MM.1S (cell line): Measurements from ENCODE around the gene BTBD9.

ENCODE experiments used
- DNase-seq: peaks from one replicate; pipeline ENCODE4 v3.0.0-alpha.2; 2015
- H2AFZ ChIP-seq: fragments of 300-600 bp; sonication (generic); 2 replicates; pipeline ENCODE4 v1.6.0; 2016; ENCODE audit warnings: antibody characterized with exemption, low read length
- H3F3A ChIP-seq: fragments of 300-600 bp; sonication (generic); 2 replicates; pipeline ENCODE4 v1.6.1; 2016; ENCODE audit warnings: mild to moderate bottlenecking, antibody characterized with exemption, low read length, moderate library complexity, mixed read lengths; ENCODE audit not compliant: insufficient read depth
- H3K27ac ChIP-seq: fragments of 300-600 bp; sonication (generic); 2 replicates; pipeline ENCODE4 v1.5.1; 2016; ENCODE audit warnings: mild to moderate bottlenecking, low read length
- H3K27me3 ChIP-seq: fragments of 300-600 bp; sonication (generic); replicated peaks from 2 replicates; pipeline ENCODE4 v1.6.0; 2016; ENCODE audit warnings: low read length; ENCODE audit not compliant: insufficient read depth
- H3K36me3 ChIP-seq: fragments of 300-600 bp; sonication (generic); replicated peaks from 2 replicates; pipeline ENCODE4 v1.6.1; 2016; ENCODE audit warnings: mild to moderate bottlenecking, low read length, mixed read lengths; ENCODE audit not compliant: insufficient read depth
- H3K4me1 ChIP-seq: fragments of 300-600 bp; sonication (generic); 2 replicates; pipeline ENCODE4 v1.6.1; 2016; ENCODE audit warnings: low read length, mixed read lengths
- H3K4me2 ChIP-seq: fragments of 300-600 bp; sonication (generic); 2 replicates; pipeline ENCODE4 v1.6.0; 2016; ENCODE audit warnings: low read depth, low read length
- H3K4me3 ChIP-seq: fragments of 300-600 bp; sonication (generic); 2 replicates; pipeline ENCODE4 v1.5.1; 2016; ENCODE audit warnings: low read length, mixed read lengths
- H3K79me2 ChIP-seq: fragments of 300-600 bp; sonication (generic); 2 replicates; pipeline ENCODE4 v1.6.1; 2016; ENCODE audit warnings: mixed run types, low read length, mixed read lengths
- H3K9ac ChIP-seq: fragments of 300-600 bp; sonication (generic); 2 replicates; pipeline ENCODE4 v1.6.1; 2016; ENCODE audit warnings: low read length, mixed read lengths
- H3K9me2 ChIP-seq: fragments of 300-600 bp; sonication (generic); replicated peaks from 2 replicates; pipeline ENCODE4 v1.6.1; 2016; ENCODE audit warnings: mild to moderate bottlenecking, low read length, mixed read lengths; ENCODE audit not compliant: insufficient read depth
- H3K9me3 ChIP-seq: fragments of 300-600 bp; sonication (generic); replicated peaks from 2 replicates; pipeline ENCODE4 v1.6.1; 2016; ENCODE audit warnings: mild to moderate bottlenecking, low read length, mixed read lengths; ENCODE audit not compliant: insufficient read depth
- H4K20me1 ChIP-seq: fragments of 300-600 bp; sonication (generic); 2 replicates; pipeline ENCODE4 v1.6.1; 2016; ENCODE audit warnings: mild to moderate bottlenecking, low read length, moderate library complexity, mixed read lengths; ENCODE audit not compliant: insufficient read depth
- CTCF ChIP-seq: fragments of 300-600 bp; sonication (generic); IDR thresholded peaks from 2 replicates; pipeline ENCODE4 v1.5.1; 2016; ENCODE audit warnings: antibody characterized with exemption, low read length, mixed read lengths
- EZH2 ChIP-seq: fragments of 300-600 bp; sonication (generic); optimal IDR thresholded peaks from 2 replicates; pipeline ENCODE3; 2017; ENCODE audit warnings: low read depth, mild to moderate bottlenecking, antibody characterized with exemption, low read length, mixed read lengths
- EZH2phosphoT487 ChIP-seq: fragments of 300-600 bp; sonication (generic); IDR thresholded peaks from 2 replicates; pipeline ENCODE4 v1.6.1; 2018; ENCODE audit warnings: antibody characterized with exemption, low read length

The BTBD9 gene

GRCh38 chr6:38403548-38403947 is 236.2 kb downstream of the BTBD9 start:
- no peak for DNase-seq
- no peaks in the 10 kb centered on the region for H3K9me2 ChIP-seq
- no peak for TF ChIP-seq EZH2
- no peak for TF ChIP-seq EZH2phosphoT487
- no peaks in the 10 kb centered on the region for H3F3A ChIP-seq
- no peaks in the 10 kb centered on the region for H3K27me3 ChIP-seq
- H2AFZ ChIP-seq, result no peak overlapping the region
- no peaks in the 10 kb centered on the region for H3K9me3 ChIP-seq
- no peak overlapping the region for H3K27ac ChIP-seq
- H3K9ac ChIP-seq, result no peak overlapping the region
- no peaks in the 10 kb centered on the region for H3K36me3 ChIP-seq
- H3K4me2 ChIP-seq, result no peak overlapping the region
- H4K20me1 ChIP-seq, result no peaks in the 10 kb centered on the region
- no peak overlapping the region for H3K4me3 ChIP-seq
- H3K79me2 ChIP-seq, result no peaks in the 10 kb centered on the region
- H3K4me1 ChIP-seq, result no peaks in the 10 kb centered on the region

GRCh38 chr6:38400764-38401163 is 239.0 kb downstream of the BTBD9 start:
- no peaks in the 10 kb centered on the region for H3K36me3 ChIP-seq
- no peaks in the 10 kb centered on the region for H3K4me1 ChIP-seq
- H2AFZ ChIP-seq, result no peak overlapping the region
- no peaks in the 10 kb centered on the region for H3K27me3 ChIP-seq
- DNase-seq, result no peak
- H3F3A ChIP-seq, result no peaks in the 10 kb centered on the region
- H3K9me3 ChIP-seq, result no peaks in the 10 kb centered on the region
- H3K9ac ChIP-seq, result no peak overlapping the region
- no peaks in the 10 kb centered on the region for H3K79me2 ChIP-seq
- H3K27ac ChIP-seq, result no peak overlapping the region
- TF ChIP-seq EZH2 (no peak), EZH2phosphoT487 (no peak), CTCF (no peak)
- H3K4me2 ChIP-seq, result no peak overlapping the region
- no peaks in the 10 kb centered on the region for H3K9me2 ChIP-seq
- H4K20me1 ChIP-seq, result no peaks in the 10 kb centered on the region
- H3K4me3 ChIP-seq, result no peak overlapping the region

GRCh38 chr6:38400101-38400500 is 239.6 kb downstream of the BTBD9 start:
- TF ChIP-seq CTCF (no peak), EZH2 (no peak), EZH2phosphoT487 (no peak)
- Histone ChIP-seq H3K4me3 (no peak overlapping the region), H3K9me2 (no peaks in the 10 kb centered on the region), H3F3A (no peaks in the 10 kb centered on the region), H3K36me3 (no peaks in the 10 kb centered on the region), H3K4me2 (no peak overlapping the region), H2AFZ (no peak overlapping the region), H3K79me2 (no peaks in the 10 kb centered on the region), H3K4me1 (no peaks in the 10 kb centered on the region), H4K20me1 (no peaks in the 10 kb centered on the region), H3K9ac (no peak overlapping the region), H3K27me3 (no peaks in the 10 kb centered on the region), H3K27ac (no peak overlapping the region), H3K9me3 (no peaks in the 10 kb centered on the region)
- DNase-seq, result no peak

GRCh38 chr6:38396209-38396608 is 243.5 kb downstream of the BTBD9 start:
- H3K36me3 ChIP-seq, result no peaks in the 10 kb centered on the region
- H4K20me1 ChIP-seq, result no peaks in the 10 kb centered on the region
- H3K9me2 ChIP-seq, result no peaks in the 10 kb centered on the region

More at GRCh38 chr6:38396209-38396608, 243.5 kb downstream of the BTBD9 start:
- Histone ChIP-seq H3F3A (no peaks in the 10 kb centered on the region), H2AFZ (no peak overlapping the region), H3K79me2 (no peaks in the 10 kb centered on the region), H3K27ac (no peak overlapping the region), H3K4me3 (no peak overlapping the region), H3K4me1 (no peaks in the 10 kb centered on the region), H3K27me3 (no peaks in the 10 kb centered on the region), H3K4me2 (no peak overlapping the region), H3K9ac (no peak overlapping the region), H3K9me3 (no peaks in the 10 kb centered on the region)
- DNase-seq, result no peak
- TF ChIP-seq EZH2phosphoT487, result no peak
- TF ChIP-seq EZH2, result no peak
- no peak for TF ChIP-seq CTCF
